HG03066 (cell line): ENCODE measurements around the gene ATP5MK.
A peak's percentile ranks its signal among the peaks of the same experiment; 100 is the strongest.
"Not testable (repeated sequence)": the region's sequence is repeated elsewhere in the genome, so short reads cannot be mapped to it uniquely, and the experiment has no call there.

Experiments
- ATAC-seq: cut with Tn5 transposase; IDR thresholded peaks from one replicate; pipeline ENCODE4 v1.9.1; 2021; ENCODE audit warnings: low read depth; ENCODE audit not compliant: unreplicated experiment

Gene ATP5MK

GRCh38 chr10:103396067-103396788 lies at the start of gene ATP5MK, which contains the start of gene PDCD11:
TSS of gene ATP5MK (minus strand) at chr10:103396475. CDS start at chr10:103392457, 4,018 bp downstream.
TSS of gene PDCD11 (plus strand) at chr10:103396626. CDS start at chr10:103398427, 1,801 bp downstream.
- peak; percentile 99 for ATAC-seq

- no peak for ATAC-seq
Measured at GRCh38 chr10:103445366-103445765, 49.1 kb upstream of the ATP5MK start.

GRCh38 chr10:103444478-103444877 lies 48.2 kb upstream of the ATP5MK start:
- ATAC-seq = no peak

- no peak for ATAC-seq
Measured at GRCh38 chr10:103443475-103444185, 47.4 kb upstream of the ATP5MK start.

GRCh38 chr10:103442031-103442461 lies 45.8 kb upstream of the ATP5MK start:
- no peak for ATAC-seq

- ATAC-seq = no peak
Measured at GRCh38 chr10:103441611-103442010, 45.3 kb upstream of the ATP5MK start.

- no peak for ATAC-seq
Measured at GRCh38 chr10:103441206-103441605, 44.9 kb upstream of the ATP5MK start.

GRCh38 chr10:103440416-103440815 lies 44.1 kb upstream of the ATP5MK start:
- no peak for ATAC-seq

- ATAC-seq = no peak
Measured at GRCh38 chr10:103439776-103440175, 43.5 kb upstream of the ATP5MK start.

- ATAC-seq = no peak
Measured at GRCh38 chr10:103433858-103434257, 37.6 kb upstream of the ATP5MK start.

- ATAC-seq = no peak
Measured at GRCh38 chr10:103431902-103432301, 35.6 kb upstream of the ATP5MK start.

GRCh38 chr10:103429647-103430046 lies 33.4 kb upstream of the ATP5MK start:
- ATAC-seq = no peak

GRCh38 chr10:103428989-103429643 lies 32.8 kb upstream of the ATP5MK start:
- no peak for ATAC-seq

GRCh38 chr10:103427866-103428265 lies 31.6 kb upstream of the ATP5MK start:
- ATAC-seq = no peak

- no peak for ATAC-seq
Measured at GRCh38 chr10:103423748-103424147, 27.5 kb upstream of the ATP5MK start.

- no peak for ATAC-seq
Measured at GRCh38 chr10:103419101-103419500, 22.8 kb upstream of the ATP5MK start.

- ATAC-seq = no peak
Measured at GRCh38 chr10:103417601-103418000, 21.3 kb upstream of the ATP5MK start.

GRCh38 chr10:103417148-103417469 lies 20.8 kb upstream of the ATP5MK start:
- ATAC-seq = not testable (repeated sequence)

GRCh38 chr10:103416436-103417147 lies 20.3 kb upstream of the ATP5MK start:
- no peak for ATAC-seq

GRCh38 chr10:103415581-103415980 lies 19.3 kb upstream of the ATP5MK start:
- ATAC-seq = no peak

- ATAC-seq = no peak
Measured at GRCh38 chr10:103413564-103413963, 17.3 kb upstream of the ATP5MK start.
